Measurements from ENCODE around the gene DSG3. TPM values are rescaled to one million over a fixed set of nuclear protein-coding genes. Genes with fewer than 3 reads are reported as not detected.

DSG3 gene
- polyA plus RNA-seq, 1 donor (not counting 4 experiments of a cell fraction or from before 2014, with no cell fraction given), result 259 TPM

- Histone ChIP-seq H2AFZ (ENCODE audit: control insufficient read depth, low read length) (no peak overlapping the region), H3K36me3 (ENCODE audit: control insufficient read depth in 2 of 2, extremely low read depth in 1 of 2, insufficient read depth in 2 of 2, low read length in 2 of 2) (no peaks in the 10 kb centered on the region), H3K9me3 (ENCODE audit: control insufficient read depth, low read depth, low read length) (no peaks in the 10 kb centered on the region), H3K4me1 (ENCODE audit: control insufficient read depth, extremely low read depth, insufficient read depth, low read length) (peaks cover 39% of the 10 kb centered on the region), H3K4me3 (ENCODE audit: control insufficient read depth in 2 of 3, extremely low read depth in 1 of 3, insufficient read depth in 2 of 3, low read depth in 1 of 3, low read length in 3 of 3) (no peak overlapping the region), H3K4me2 (ENCODE audit: control insufficient read depth, extremely low read depth, insufficient read depth, low read depth, low read length) (no peak overlapping the region), H4K20me1 (ENCODE audit: control insufficient read depth, extremely low read depth, insufficient read depth, low read length) (no peaks in the 10 kb centered on the region), H3K79me2 (ENCODE audit: control insufficient read depth, insufficient read depth, low read length) (no peaks in the 10 kb centered on the region), H3K27ac (ENCODE audit: control insufficient read depth, insufficient read depth, low read length) (no peak overlapping the region), H3K9ac (ENCODE audit: control insufficient read depth, extremely low read depth, insufficient read depth, low read length) (no peak overlapping the region), H3K27me3 (ENCODE audit: control insufficient read depth, extremely low read depth, insufficient read depth, low read length) (no peaks in the 10 kb centered on the region), H3K9me1 (ENCODE audit: control insufficient read depth, extremely low read depth, insufficient read depth, low read length) (no peaks in the 10 kb centered on the region)
- dilution Hi-C loops (cut with MboI; ENCODE audit: extremely low pct_ligation_motif_present, low sequenced_read_pairs), result no loop called here
- DNase-seq (ENCODE audit: low read depth, low spot score) (no peak), FAIRE-seq (no peak)
- TF ChIP-seq, protein P1, sequence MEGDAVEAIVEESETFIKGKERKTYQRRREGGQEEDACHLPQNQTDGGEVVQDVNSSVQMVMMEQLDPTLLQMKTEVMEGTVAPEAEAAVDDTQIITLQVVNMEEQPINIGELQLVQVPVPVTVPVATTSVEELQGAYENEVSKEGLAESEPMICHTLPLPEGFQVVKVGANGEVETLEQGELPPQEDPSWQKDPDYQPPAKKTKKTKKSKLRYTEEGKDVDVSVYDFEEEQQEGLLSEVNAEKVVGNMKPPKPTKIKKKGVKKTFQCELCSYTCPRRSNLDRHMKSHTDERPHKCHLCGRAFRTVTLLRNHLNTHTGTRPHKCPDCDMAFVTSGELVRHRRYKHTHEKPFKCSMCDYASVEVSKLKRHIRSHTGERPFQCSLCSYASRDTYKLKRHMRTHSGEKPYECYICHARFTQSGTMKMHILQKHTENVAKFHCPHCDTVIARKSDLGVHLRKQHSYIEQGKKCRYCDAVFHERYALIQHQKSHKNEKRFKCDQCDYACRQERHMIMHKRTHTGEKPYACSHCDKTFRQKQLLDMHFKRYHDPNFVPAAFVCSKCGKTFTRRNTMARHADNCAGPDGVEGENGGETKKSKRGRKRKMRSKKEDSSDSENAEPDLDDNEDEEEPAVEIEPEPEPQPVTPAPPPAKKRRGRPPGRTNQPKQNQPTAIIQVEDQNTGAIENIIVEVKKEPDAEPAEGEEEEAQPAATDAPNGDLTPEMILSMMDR (optimal IDR thresholded peaks at IDR 0.05 in 1 of 3, IDR thresholded peaks at IDR 0.05 in 1 of 3, conservative IDR thresholded peaks at IDR 0.05 in 1 of 3; ENCODE audit: extremely low read depth in 1 of 3, insufficient read depth in 2 of 3, low read length in 3 of 3), result no peak
- no peak for TF ChIP-seq EZH2 (IDR thresholded peaks at IDR 0.05; ENCODE audit: low read length)
These were observed 45.1 kb downstream of the DSG3 start for GRCh38 chr18:31492671-31493070.

DNA sequence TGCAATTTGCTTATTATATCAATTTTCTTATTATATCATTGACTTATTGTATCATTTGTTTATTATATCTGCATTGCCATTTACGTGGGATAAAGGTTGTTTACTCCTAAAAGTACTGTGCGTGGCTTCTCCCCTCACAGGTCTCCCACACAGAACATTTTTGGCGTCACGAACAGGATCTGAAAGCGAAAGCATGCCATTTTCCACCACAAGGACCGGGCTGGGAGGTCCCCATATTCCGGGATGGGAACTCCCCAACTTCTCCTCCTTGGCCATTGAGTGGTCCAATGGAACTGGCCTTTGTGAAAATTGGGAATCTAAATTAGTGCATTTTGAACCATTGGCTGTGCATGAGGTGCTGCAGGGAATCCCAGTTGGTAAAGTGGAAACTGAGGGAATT, 45.6 kb downstream of the DSG3 start:
- no peaks in the 10 kb centered on the region for H3K9me3 ChIP-seq (ENCODE audit: control insufficient read depth, low read depth, low read length)
- H3K27ac ChIP-seq (ENCODE audit: control insufficient read depth, insufficient read depth, low read length), result no peak overlapping the region
- dilution Hi-C loops (cut with MboI; ENCODE audit: extremely low pct_ligation_motif_present, low sequenced_read_pairs), result no loop called here
- no peaks in the 10 kb centered on the region for H3K27me3 ChIP-seq (ENCODE audit: control insufficient read depth, extremely low read depth, insufficient read depth, low read length)
- H3K79me2 ChIP-seq (ENCODE audit: control insufficient read depth, insufficient read depth, low read length), result no peaks in the 10 kb centered on the region
- DNase-seq (ENCODE audit: low read depth, low spot score) (no peak), FAIRE-seq (no peak)
- H3K9ac ChIP-seq (ENCODE audit: control insufficient read depth, extremely low read depth, insufficient read depth, low read length), result no peak overlapping the region
- no peaks in the 10 kb centered on the region for H4K20me1 ChIP-seq (ENCODE audit: control insufficient read depth, extremely low read depth, insufficient read depth, low read length)
- no peaks in the 10 kb centered on the region for H3K36me3 ChIP-seq (ENCODE audit: control insufficient read depth in 2 of 2, extremely low read depth in 1 of 2, insufficient read depth in 2 of 2, low read length in 2 of 2)
- TF ChIP-seq, protein P1 (optimal IDR thresholded peaks at IDR 0.05 in 1 of 3, IDR thresholded peaks at IDR 0.05 in 1 of 3, conservative IDR thresholded peaks at IDR 0.05 in 1 of 3; ENCODE audit: extremely low read depth in 1 of 3, insufficient read depth in 2 of 3, low read length in 3 of 3), result no peak
- no peak for TF ChIP-seq EZH2 (IDR thresholded peaks at IDR 0.05; ENCODE audit: low read length)
- no peak overlapping the region for H3K4me3 ChIP-seq (ENCODE audit: control insufficient read depth in 2 of 3, extremely low read depth in 1 of 3, insufficient read depth in 2 of 3, low read depth in 1 of 3, low read length in 3 of 3)
- peaks cover 34% of the 10 kb centered on the region for H3K4me1 ChIP-seq (ENCODE audit: control insufficient read depth, extremely low read depth, insufficient read depth, low read length)
- H3K4me2 ChIP-seq (ENCODE audit: control insufficient read depth, extremely low read depth, insufficient read depth, low read depth, low read length), result no peak overlapping the region
- no peaks in the 10 kb centered on the region for H3K9me1 ChIP-seq (ENCODE audit: control insufficient read depth, extremely low read depth, insufficient read depth, low read length)
- no peak overlapping the region for H2AFZ ChIP-seq (ENCODE audit: control insufficient read depth, low read length)
